Esophagus squamous epithelium (tissue), 4 donors: ENCODE measurements around the gene CSGALNACT2.

Source experiments
- CTCF ChIP-seq, 6 experiments: fragments of 450-650 bp in 4 of 6; fragments of 200-600 bp in 2 of 6; sonication (generic) in 2 of 6; IDR thresholded peaks; one replicate each; pipeline ENCODE4 v1.5.1; 2016 to 2019; ENCODE audit warnings: antibody characterized with exemption in 6 of 6, mild to moderate bottlenecking in 4 of 6, moderate library complexity in 4 of 6
- POLR2A ChIP-seq, 4 donors: fragments of 450-650 bp; IDR thresholded peaks; one replicate each; pipeline ENCODE4 v1.6.1; 2017; ENCODE audit warnings: antibody characterized with exemption in 4 of 4, mild to moderate bottlenecking in 4 of 4, moderate library complexity in 3 of 4

- TF ChIP-seq POLR2A (IDR thresholded peaks at IDR 0.05) (no peak), CTCF (IDR thresholded peaks at IDR 0.05) (no peak)
These were observed 21.6 kb upstream of the CSGALNACT2 start for GRCh38 chr10:43116596-43116995.
